Skin epidermis (tissue), 12 donors: ENCODE data around the gene TXNL4A.
"Not testable (repeated sequence)": the region's sequence is repeated elsewhere in the genome, so short reads cannot be mapped to it uniquely, and the experiment has no call there.

ENCODE experiments used
- H3K27ac ChIP-seq, 21 experiments: fragments of 200-600 bp; sonication (generic) in 11 of 21; one replicate each; pipeline ENCODE4 v1.5.0; 2020; ENCODE audit warnings: mild to moderate bottlenecking in 3 of 21, inconsistent platforms in 2 of 21, moderate library complexity in 2 of 21
- H3K4me3 ChIP-seq, 7 experiments: fragments of 200-600 bp; sonication (generic) in 2 of 7; one replicate each; pipeline ENCODE4 v1.5.0; 2020; ENCODE audit warnings: inconsistent platforms in 2 of 7, mild to moderate bottlenecking in 2 of 7, moderate library complexity in 1 of 7

TXNL4A gene

GRCh38 chr18:79988451-79989194 is at the start of gene TXNL4A:
Gene TXNL4A, minus strand, starts transcription at chr18:79988563. Its CDS starts 171 bp downstream, at chr18:79988392.
- Histone ChIP-seq H3K4me3 (peak within 1 kb of the TSS; percentile 59 to 99 (median 93)), H3K27ac (peak within 1 kb of the TSS; percentile 77 to 99 (median 93))

GRCh38 chr18:80037300-80037699 is 48.9 kb upstream of the TXNL4A start:
- Histone ChIP-seq H3K27ac (no peak overlapping the region), H3K4me3 (no peak overlapping the region)

GRCh38 chr18:80035997-80036396 is 47.6 kb upstream of the TXNL4A start:
- no peak overlapping the region for H3K4me3 ChIP-seq

GRCh38 chr18:80034852-80035406 is 46.6 kb upstream of the TXNL4A start:
- Histone ChIP-seq H3K27ac (peak overlapping the region in 20 of 21 experiments; percentile 44 to 96 (median 84)), H3K4me3 (peak overlapping the region; percentile 51 to 80 (median 73))

More at GRCh38 chr18:80035997-80036396, 47.6 kb upstream of the TXNL4A start:
- no peak overlapping the region for H3K27ac ChIP-seq

GRCh38 chr18:80034068-80034851 is 45.9 kb upstream of the TXNL4A start, which contains the start of gene RBFA:
Gene RBFA, plus strand, starts transcription at chr18:80034434. Its CDS starts 62 bp downstream, at chr18:80034496.
- Histone ChIP-seq H3K27ac (peak within 1 kb of the TSS; percentile 54 to 96 (median 90)), H3K4me3 (peak within 1 kb of the TSS; percentile 51 to 80 (median 73))

- Histone ChIP-seq H3K27ac (peak overlapping the region; percentile 54 to 96 (median 90)), H3K4me3 (peak overlapping the region; percentile 45 to 80 (median 70))
Observed at GRCh38 chr18:80033181-80034067, 45.1 kb upstream of the TXNL4A start.

- Histone ChIP-seq H3K27ac (no peak overlapping the region), H3K4me3 (no peak overlapping the region)
Observed at GRCh38 chr18:80029690-80030089, 41.3 kb upstream of the TXNL4A start.

GRCh38 chr18:80027719-80028118 is 39.4 kb upstream of the TXNL4A start:
- H3K4me3 ChIP-seq, H3K27ac ChIP-seq: not testable (repeated sequence)

GRCh38 chr18:80026363-80026762 is 38.0 kb upstream of the TXNL4A start:
- H3K4me3 ChIP-seq = no peak overlapping the region
- H3K27ac ChIP-seq = no peak overlapping the region

- Histone ChIP-seq H3K27ac (no peak overlapping the region), H3K4me3 (no peak overlapping the region)
Observed at GRCh38 chr18:80023173-80023572, 34.8 kb upstream of the TXNL4A start.

- no peak overlapping the region for H3K27ac ChIP-seq
- H3K4me3 ChIP-seq = no peak overlapping the region
Observed at GRCh38 chr18:80022613-80023012, 34.2 kb upstream of the TXNL4A start.

- Histone ChIP-seq H3K4me3 (no peak overlapping the region), H3K27ac (no peak overlapping the region)
Observed at GRCh38 chr18:80012714-80013113, 24.4 kb upstream of the TXNL4A start.

- H3K4me3 ChIP-seq = not testable (repeated sequence)
- H3K27ac ChIP-seq = peak overlapping the region in 1 of 21 experiments; percentile 16
Observed at GRCh38 chr18:80011496-80012137, 23.3 kb upstream of the TXNL4A start.

GRCh38 chr18:80010551-80010906 is 22.2 kb upstream of the TXNL4A start:
- Histone ChIP-seq H3K27ac (peak overlapping the region in 10 of 21 experiments; percentile 22 to 82 (median 57)), H3K4me3 (no peak overlapping the region)

GRCh38 chr18:80009661-80010550 is 21.5 kb upstream of the TXNL4A start:
- peak overlapping the region in 9 of 21 experiments; percentile 17 to 82 (median 59) for H3K27ac ChIP-seq

GRCh38 chr18:80006724-80007123 is 18.4 kb upstream of the TXNL4A start:
- peak overlapping the region in 2 of 21 experiments; percentile 17 to 56 for H3K27ac ChIP-seq
- H3K4me3 ChIP-seq = no peak overlapping the region

More at GRCh38 chr18:80009661-80010550, 21.5 kb upstream of the TXNL4A start:
- no peak overlapping the region for H3K4me3 ChIP-seq

GRCh38 chr18:80004600-80005342 is 16.4 kb upstream of the TXNL4A start:
- no peak overlapping the region for H3K27ac ChIP-seq
- no peak overlapping the region for H3K4me3 ChIP-seq
